K562 (cell line): ENCODE measurements around the gene ISG20L2. TPM values are rescaled to one million over a fixed set of nuclear protein-coding genes. Genes with fewer than 3 reads are reported as not detected.

Experiments used
- CCAR2 ChIP-seq: fragments of 200-400 bp; formaldehyde crosslinking; IDR thresholded peaks from 2 replicates; pipeline ENCODE4 v1.6.1; 2017; ENCODE audit warnings: mild to moderate bottlenecking, low read depth, low read length
- ESRRB ChIP-seq: fragments of 250-450 bp; sonication (Bioruptor Pico); IDR thresholded peaks from 2 replicates; pipeline ENCODE4 v1.5.0; 2020; ENCODE audit warnings: mild to moderate bottlenecking, moderate library complexity, borderline replicate concordance
- ETV1 ChIP-seq: fragments of 450-650 bp; conservative IDR thresholded peaks from 2 replicates; pipeline ENCODE4 v1.6.1; 2016; ENCODE audit warnings: missing genetic modification characterization, control low read depth, low read depth, missing compliant biosample characterization
- HNRNPL ChIP-seq: fragments of 200-400 bp; formaldehyde crosslinking; IDR thresholded peaks from 2 replicates; pipeline ENCODE4 v1.6.1; 2017; ENCODE audit warnings: low read depth, mild to moderate bottlenecking, low read length
- KLF13 ChIP-seq: fragments of 450-650 bp; IDR thresholded peaks from 2 replicates; pipeline ENCODE4 v1.6.1; 2016; ENCODE audit warnings: missing genetic modification characterization, low read depth, mild to moderate bottlenecking, missing compliant biosample characterization, moderate library complexity, borderline replicate concordance
- L3MBTL2 ChIP-seq: fragments of 450-650 bp; IDR thresholded peaks from 2 replicates; pipeline ENCODE4 v1.6.1; 2016; ENCODE audit warnings: mild to moderate bottlenecking, moderate library complexity
- LARP7 ChIP-seq: fragments of 450-650 bp; IDR thresholded peaks from 2 replicates; pipeline ENCODE4 v1.6.1; 2016
- MAFK ChIP-seq: IDR thresholded peaks from 2 replicates; pipeline ENCODE4 v1.6.1; 2011; ENCODE audit warnings: low read length, improper control_type of control experiment
- MECOM ChIP-seq: fragments of 250-450 bp; sonication (Bioruptor Pico); IDR thresholded peaks from 2 replicates; pipeline ENCODE4 v1.8.0; 2022; ENCODE audit warnings: inconsistent platforms
- MYC ChIP-seq, 2 experiments: fragments of 250-450 bp in 1 of 2; sonication (Bioruptor Pico) in 1 of 2; IDR thresholded peaks; 2 replicates each; pipeline versions ENCODE4 v1.5.1 to v1.6.1; 2012 to 2021; ENCODE audit warnings: low read depth in 2 of 2, borderline replicate concordance in 1 of 2, improper control_type of control experiment in 1 of 2, low read length in 1 of 2, mild to moderate bottlenecking in 1 of 2, moderate library complexity in 1 of 2
- POLR2AphosphoS5 ChIP-seq: IDR thresholded peaks from 2 replicates; pipeline ENCODE4 v1.6.1; 2011; ENCODE audit warnings: mild to moderate bottlenecking, low read depth, low read length, moderate library complexity; ENCODE audit not compliant: control insufficient read depth, insufficient read depth
- POLR2G ChIP-seq: fragments of 200-400 bp; formaldehyde crosslinking; IDR thresholded peaks from 2 replicates; pipeline ENCODE4 v1.6.1; 2017; ENCODE audit warnings: low read depth, mild to moderate bottlenecking, antibody characterized with exemption, low read length, moderate library complexity
- RUNX1 ChIP-seq: sonication (generic); IDR thresholded peaks from 2 replicates; pipeline ENCODE4 v1.6.1; 2016; ENCODE audit warnings: antibody characterized with exemption, low read depth
- SMAD4 ChIP-seq: fragments of 250-450 bp; sonication (Bioruptor Pico); conservative IDR thresholded peaks from 2 replicates; pipeline ENCODE4 v1.8.0; 2021; ENCODE audit warnings: inconsistent platforms, mild to moderate bottlenecking, moderate library complexity
- SUPT5H ChIP-seq: fragments of 450-650 bp; IDR thresholded peaks from 2 replicates; pipeline ENCODE4 v1.6.1; 2016
- ZNF143 ChIP-seq: sonication (generic); formaldehyde crosslinking; IDR thresholded peaks from 2 replicates; pipeline ENCODE4 v1.9.0; 2022; ENCODE audit warnings: mild to moderate bottlenecking, missing genetic modification reagents
- ZNF263 ChIP-seq: sonication (generic); formaldehyde crosslinking; IDR thresholded peaks from 2 replicates; pipeline ENCODE4 v1.8.0; 2022; ENCODE audit warnings: mild to moderate bottlenecking, missing genetic modification reagents, borderline replicate concordance
- ZNF3 ChIP-seq: fragments of 250-450 bp; sonication (Bioruptor Pico); IDR thresholded peaks from 2 replicates; pipeline ENCODE4 v1.5.0; 2021; ENCODE audit warnings: mild to moderate bottlenecking, moderate library complexity
- polyA plus RNA-seq, 8 experiments: library from polyadenylated mRNA; depleted of rRNA in 4 of 8; stranded (reverse) in 5 of 8; unstranded in 3 of 8; fragments of >200 nt; fragmentation: Nextera tagmentation in 2 of 8; fragmentation: Illumina TruSeq in 1 of 8; extraction: Ambion mirVana in 2 of 8; extraction: Trizol in 1 of 8; gene quantifications; 2 replicates each; pipeline versions ENCODE4 v1.2.1 to v1.2.3, GENCODE V29; 2011 to 2014; ENCODE audit warnings: inconsistent platforms in 1 of 8, missing spikeins in 1 of 8
- total RNA-seq, 7 experiments: library from RNA; depleted of rRNA in 6 of 7; stranded (reverse); fragments of >200 nt in 6 of 7; fragmentation: Illumina TruSeq in 2 of 7; extraction: Trizol in 2 of 7; gene quantifications; 2 replicates each; pipeline versions ENCODE4 v1.2.1 to v1.2.3, GENCODE V29; 2011 to 2021; ENCODE audit warnings: low replicate concordance in 1 of 7
- TF ChIP-seq, protein P1 (sequence below), 3 experiments: fragments of 200-800 bp in 1 of 3; fragments of 250-450 bp in 1 of 3; fragments of 450-650 bp in 1 of 3; sonication (Bioruptor Pico) in 1 of 3; sonication (Bioruptor generic) in 1 of 3; formaldehyde crosslinking in 1 of 3; IDR thresholded peaks; 2 replicates each; pipeline versions ENCODE4 v1.6.1 to v1.8.0; 2016 to 2022; ENCODE audit warnings: mild to moderate bottlenecking in 2 of 3, missing genetic modification characterization in 2 of 3, missing compliant biosample characterization in 1 of 3, moderate library complexity in 1 of 3
- TF ChIP-seq, protein P2 (sequence below): IDR thresholded peaks from 3 replicates; pipeline ENCODE4 v1.6.1; 2011; ENCODE audit warnings: borderline replicate concordance, mild to moderate bottlenecking, moderate library complexity; ENCODE audit not compliant: insufficient read length; ENCODE audit errors: extremely low read depth

Gene ISG20L2
- total and polyA plus RNA-seq, 9 of the 15 experiments (the other 6 are each of a cell fraction or from before 2014, with no cell fraction given) = 21.3 to 130 (median 50.3) TPM

DNA sequence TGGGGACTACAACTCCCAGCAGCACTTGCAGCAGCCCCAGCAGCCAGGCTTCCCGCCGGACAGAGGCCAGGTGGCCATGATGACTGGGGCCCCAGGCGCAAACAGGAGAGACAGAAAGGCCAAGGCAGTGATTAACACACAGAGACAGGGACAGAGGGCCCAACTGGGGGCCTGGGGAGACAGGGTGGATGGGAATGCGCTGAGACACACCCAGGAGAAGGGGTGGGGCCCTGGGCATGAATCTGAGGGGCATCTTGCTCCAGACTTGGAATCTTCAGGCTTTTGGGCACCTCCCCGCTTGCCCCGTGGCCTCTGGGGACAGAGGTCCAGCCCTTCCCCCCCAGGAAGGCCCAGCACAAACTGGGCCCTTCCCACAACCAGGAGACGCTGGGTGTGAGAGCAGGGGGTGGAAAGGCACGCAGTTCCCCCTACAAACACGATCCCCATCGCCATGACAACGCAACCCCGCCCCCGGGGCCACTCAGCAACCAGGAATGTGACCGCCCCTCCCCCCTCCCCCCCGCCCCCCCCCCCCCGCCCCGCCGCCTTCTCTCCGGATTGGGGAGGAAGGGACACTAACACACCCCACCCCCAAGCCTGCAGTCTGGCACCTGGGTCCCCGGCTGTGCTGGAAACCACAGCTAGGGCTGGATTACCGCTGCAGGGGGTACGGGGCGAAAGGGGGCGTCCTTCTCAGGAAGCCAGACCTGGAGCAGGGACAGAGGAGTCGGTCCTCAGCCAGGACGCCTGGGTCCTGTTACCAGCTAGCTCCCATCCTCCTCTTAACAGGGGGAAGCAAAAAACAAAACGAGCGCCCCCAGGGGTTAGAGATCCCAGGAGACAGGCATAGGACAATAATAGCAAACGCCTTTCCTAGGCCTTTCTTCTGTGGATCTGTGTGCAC, 18.4 kb upstream of the ISG20L2 start (continued):
- TF ChIP-seq ZNF143 = peak; percentile 77
- no peak for TF ChIP-seq SMAD4 (CRISPR knock-in tag)
- TF ChIP-seq, protein P1, sequence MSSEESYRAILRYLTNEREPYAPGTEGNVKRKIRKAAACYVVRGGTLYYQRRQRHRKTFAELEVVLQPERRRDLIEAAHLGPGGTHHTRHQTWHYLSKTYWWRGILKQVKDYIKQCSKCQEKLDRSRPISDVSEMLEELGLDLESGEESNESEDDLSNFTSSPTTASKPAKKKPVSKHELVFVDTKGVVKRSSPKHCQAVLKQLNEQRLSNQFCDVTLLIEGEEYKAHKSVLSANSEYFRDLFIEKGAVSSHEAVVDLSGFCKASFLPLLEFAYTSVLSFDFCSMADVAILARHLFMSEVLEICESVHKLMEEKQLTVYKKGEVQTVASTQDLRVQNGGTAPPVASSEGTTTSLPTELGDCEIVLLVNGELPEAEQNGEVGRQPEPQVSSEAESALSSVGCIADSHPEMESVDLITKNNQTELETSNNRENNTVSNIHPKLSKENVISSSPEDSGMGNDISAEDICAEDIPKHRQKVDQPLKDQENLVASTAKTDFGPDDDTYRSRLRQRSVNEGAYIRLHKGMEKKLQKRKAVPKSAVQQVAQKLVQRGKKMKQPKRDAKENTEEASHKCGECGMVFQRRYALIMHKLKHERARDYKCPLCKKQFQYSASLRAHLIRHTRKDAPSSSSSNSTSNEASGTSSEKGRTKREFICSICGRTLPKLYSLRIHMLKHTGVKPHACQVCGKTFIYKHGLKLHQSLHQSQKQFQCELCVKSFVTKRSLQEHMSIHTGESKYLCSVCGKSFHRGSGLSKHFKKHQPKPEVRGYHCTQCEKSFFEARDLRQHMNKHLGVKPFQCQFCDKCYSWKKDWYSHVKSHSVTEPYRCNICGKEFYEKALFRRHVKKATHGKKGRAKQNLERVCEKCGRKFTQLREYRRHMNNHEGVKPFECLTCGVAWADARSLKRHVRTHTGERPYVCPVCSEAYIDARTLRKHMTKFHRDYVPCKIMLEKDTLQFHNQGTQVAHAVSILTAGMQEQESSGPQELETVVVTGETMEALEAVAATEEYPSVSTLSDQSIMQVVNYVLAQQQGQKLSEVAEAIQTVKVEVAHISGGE (CRISPR knock-in tag; IDR thresholded peaks at IDR 0.05) = peak in 1 of 3 experiments; percentile 46; a peak in 2 of 6 replicates
- TF ChIP-seq L3MBTL2 = no peak
- TF ChIP-seq RUNX1 = no peak
- peak; percentile 64 for TF ChIP-seq POLR2G
- TF ChIP-seq LARP7 = no peak
- TF ChIP-seq ZNF3 (CRISPR knock-in tag) = no peak
- TF ChIP-seq MYC (IDR thresholded peaks at IDR 0.05; ENCODE audit: low read depth, low read length) = no peak
- TF ChIP-seq MYC (CRISPR knock-in tag; IDR thresholded peaks at IDR 0.05; ENCODE audit: borderline replicate concordance, low read depth) = no peak
- no peak for TF ChIP-seq ETV1 (tag)
- no peak for TF ChIP-seq MECOM (CRISPR knock-in tag)
- TF ChIP-seq KLF13 (tag) = no peak
- TF ChIP-seq POLR2AphosphoS5 = peak; percentile 51; the same call in 1 of the 2 replicates
- TF ChIP-seq SUPT5H = peak; percentile 53
- TF ChIP-seq MAFK = no peak
- TF ChIP-seq CCAR2 = no peak
- TF ChIP-seq, protein P2, sequence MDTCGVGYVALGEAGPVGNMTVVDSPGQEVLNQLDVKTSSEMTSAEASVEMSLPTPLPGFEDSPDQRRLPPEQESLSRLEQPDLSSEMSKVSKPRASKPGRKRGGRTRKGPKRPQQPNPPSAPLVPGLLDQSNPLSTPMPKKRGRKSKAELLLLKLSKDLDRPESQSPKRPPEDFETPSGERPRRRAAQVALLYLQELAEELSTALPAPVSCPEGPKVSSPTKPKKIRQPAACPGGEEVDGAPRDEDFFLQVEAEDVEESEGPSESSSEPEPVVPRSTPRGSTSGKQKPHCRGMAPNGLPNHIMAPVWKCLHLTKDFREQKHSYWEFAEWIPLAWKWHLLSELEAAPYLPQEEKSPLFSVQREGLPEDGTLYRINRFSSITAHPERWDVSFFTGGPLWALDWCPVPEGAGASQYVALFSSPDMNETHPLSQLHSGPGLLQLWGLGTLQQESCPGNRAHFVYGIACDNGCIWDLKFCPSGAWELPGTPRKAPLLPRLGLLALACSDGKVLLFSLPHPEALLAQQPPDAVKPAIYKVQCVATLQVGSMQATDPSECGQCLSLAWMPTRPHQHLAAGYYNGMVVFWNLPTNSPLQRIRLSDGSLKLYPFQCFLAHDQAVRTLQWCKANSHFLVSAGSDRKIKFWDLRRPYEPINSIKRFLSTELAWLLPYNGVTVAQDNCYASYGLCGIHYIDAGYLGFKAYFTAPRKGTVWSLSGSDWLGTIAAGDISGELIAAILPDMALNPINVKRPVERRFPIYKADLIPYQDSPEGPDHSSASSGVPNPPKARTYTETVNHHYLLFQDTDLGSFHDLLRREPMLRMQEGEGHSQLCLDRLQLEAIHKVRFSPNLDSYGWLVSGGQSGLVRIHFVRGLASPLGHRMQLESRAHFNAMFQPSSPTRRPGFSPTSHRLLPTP = no peak
- 0 out of 2 replicates have a peak, but pooled peaks have one; percentile 26 for TF ChIP-seq ZNF263 (CRISPR knock-in tag)
- no peak for TF ChIP-seq ESRRB
- TF ChIP-seq HNRNPL = no peak
